ENCODE results near the gene GOLGA8J. TPM values are rescaled to one million over a fixed set of nuclear protein-coding genes. Genes with fewer than 3 reads are reported as not detected.
"Not testable (repeated sequence)": the region's sequence is repeated elsewhere in the genome, so short reads cannot be mapped to it uniquely, and the experiment has no call there.

The GOLGA8J gene
- total RNA-seq, 2 donors from 2014 or later = 0.40 TPM; not detected in 1

DNA sequence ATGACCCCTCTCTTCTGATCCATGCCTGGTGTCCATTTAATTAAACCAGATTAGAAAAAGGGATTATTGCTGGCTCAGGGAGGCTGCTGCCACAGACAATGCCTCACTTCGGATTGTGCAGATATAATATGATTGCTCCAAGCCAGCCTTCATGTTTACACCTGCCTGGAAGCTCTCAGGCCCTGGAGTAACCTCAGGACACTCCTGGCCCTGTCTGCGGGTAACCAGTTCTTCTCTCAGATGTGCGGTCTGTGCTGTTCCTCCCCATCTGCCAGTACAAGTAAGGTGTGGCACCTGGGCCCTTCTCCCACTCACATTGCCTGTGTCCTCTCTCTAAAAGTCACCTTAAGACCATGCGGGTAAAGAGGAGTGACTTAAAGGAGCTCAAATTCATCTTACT, 8.8 kb upstream of the GOLGA8J start:
- no peak for DNase-seq
- H3K27me3 ChIP-seq (ENCODE audit: control insufficient read depth, insufficient read depth, low read length, poor library complexity, severe bottlenecking) = no peaks in the 10 kb centered on the region
- Mint-ChIP-seq H3K36me3 (ENCODE audit: low read depth) (no peaks in the 10 kb centered on the region), H3K4me3 (no peak overlapping the region), H3K4me1 (peaks cover 3% of the 10 kb centered on the region), H3K27me3 (ENCODE audit: insufficient read depth) (no peaks in the 10 kb centered on the region), H3K27ac (no peak overlapping the region), H3K9me3 (no peaks in the 10 kb centered on the region)
- WGBS, 2 experiments (ENCODE audit: insufficient coverage in 1 of 2, insufficient read length in 1 of 2) = 77 to 90% methylated on average over 3 to 4 of the region's 4 CpGs
- TF ChIP-seq, protein P1, sequence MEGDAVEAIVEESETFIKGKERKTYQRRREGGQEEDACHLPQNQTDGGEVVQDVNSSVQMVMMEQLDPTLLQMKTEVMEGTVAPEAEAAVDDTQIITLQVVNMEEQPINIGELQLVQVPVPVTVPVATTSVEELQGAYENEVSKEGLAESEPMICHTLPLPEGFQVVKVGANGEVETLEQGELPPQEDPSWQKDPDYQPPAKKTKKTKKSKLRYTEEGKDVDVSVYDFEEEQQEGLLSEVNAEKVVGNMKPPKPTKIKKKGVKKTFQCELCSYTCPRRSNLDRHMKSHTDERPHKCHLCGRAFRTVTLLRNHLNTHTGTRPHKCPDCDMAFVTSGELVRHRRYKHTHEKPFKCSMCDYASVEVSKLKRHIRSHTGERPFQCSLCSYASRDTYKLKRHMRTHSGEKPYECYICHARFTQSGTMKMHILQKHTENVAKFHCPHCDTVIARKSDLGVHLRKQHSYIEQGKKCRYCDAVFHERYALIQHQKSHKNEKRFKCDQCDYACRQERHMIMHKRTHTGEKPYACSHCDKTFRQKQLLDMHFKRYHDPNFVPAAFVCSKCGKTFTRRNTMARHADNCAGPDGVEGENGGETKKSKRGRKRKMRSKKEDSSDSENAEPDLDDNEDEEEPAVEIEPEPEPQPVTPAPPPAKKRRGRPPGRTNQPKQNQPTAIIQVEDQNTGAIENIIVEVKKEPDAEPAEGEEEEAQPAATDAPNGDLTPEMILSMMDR (conservative IDR thresholded peaks at IDR 0.05) = no peak
- H3K4me3 ChIP-seq (ENCODE audit: low read length) = no peak overlapping the region
- H3K9ac ChIP-seq (ENCODE audit: extremely low read depth, low read length, poor library complexity, severe bottlenecking) = no peak overlapping the region
- H3K36me3 ChIP-seq (ENCODE audit: control insufficient read depth, insufficient read depth, low read length) = no peaks in the 10 kb centered on the region
- H3K4me1 ChIP-seq (ENCODE audit: control insufficient read depth, insufficient read depth, low read length) = no peaks in the 10 kb centered on the region
- no peaks in the 10 kb centered on the region for H3K9me3 ChIP-seq (ENCODE audit: control insufficient read depth, low read length)
- H3K27ac ChIP-seq (ENCODE audit: low read depth, low read length) = no peak overlapping the region

DNA sequence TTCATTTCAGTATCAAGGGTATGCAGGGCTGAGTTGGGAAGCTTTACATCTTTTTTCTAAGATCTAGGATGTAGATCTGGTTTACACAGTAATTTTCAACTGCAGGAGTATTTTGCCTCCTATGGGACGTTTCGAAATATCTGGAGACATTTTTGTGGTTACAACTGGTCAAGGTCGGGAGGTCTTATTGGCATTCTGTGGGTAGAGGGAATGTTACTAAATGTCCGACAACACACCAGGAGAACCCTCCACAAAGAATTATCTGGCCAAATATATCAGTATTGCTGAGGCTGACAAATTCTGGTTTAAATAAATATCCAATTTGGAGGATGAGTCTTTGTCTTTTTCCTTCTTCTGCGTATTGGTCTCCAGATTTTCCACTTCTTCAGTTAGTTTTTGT, 1.9 kb upstream of the GOLGA8J start:
- H3K9me3 ChIP-seq (ENCODE audit: control insufficient read depth, low read length); H3K4me1 Mint-ChIP-seq; H3K4me3 ChIP-seq (ENCODE audit: low read length); H3K9ac ChIP-seq (ENCODE audit: extremely low read depth, low read length, poor library complexity, severe bottlenecking); H3K9me3 Mint-ChIP-seq; H3K4me3 Mint-ChIP-seq; H3K27ac Mint-ChIP-seq; H3K4me1 ChIP-seq (ENCODE audit: control insufficient read depth, insufficient read depth, low read length); H3K27me3 Mint-ChIP-seq (ENCODE audit: insufficient read depth); H3K27me3 ChIP-seq (ENCODE audit: control insufficient read depth, insufficient read depth, low read length, poor library complexity, severe bottlenecking); H3K27ac ChIP-seq (ENCODE audit: low read depth, low read length); DNase-seq; H3K36me3 ChIP-seq (ENCODE audit: control insufficient read depth, insufficient read depth, low read length); H3K36me3 Mint-ChIP-seq (ENCODE audit: low read depth): not testable (repeated sequence)
- WGBS, 2 experiments (ENCODE audit: insufficient coverage in 1 of 2, insufficient read length in 1 of 2) = 95% methylated on average over 4 of the region's 5 CpGs; no CpG with 5 or more reads in 1 of the 2 experiments

DNA sequence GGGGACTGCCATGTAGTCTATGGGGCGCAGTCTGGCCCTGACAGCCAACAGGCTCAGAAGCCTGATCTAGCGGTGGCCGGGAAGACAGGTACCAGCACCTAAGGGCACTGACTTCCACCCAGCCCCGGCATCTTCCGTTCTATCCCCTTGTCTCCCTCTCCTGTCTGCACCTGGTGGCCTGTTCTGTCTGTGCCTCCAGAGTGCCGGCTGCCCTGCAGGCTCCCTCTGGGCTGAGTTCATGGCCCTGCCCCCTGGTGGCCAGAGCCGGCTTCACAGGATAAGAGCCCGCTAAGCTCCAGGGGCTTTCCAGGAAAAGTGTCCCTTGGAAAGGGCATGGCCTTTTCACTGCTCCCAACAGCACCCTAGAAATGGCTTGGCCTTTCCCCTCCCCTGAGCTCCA, 15.1 kb downstream of the GOLGA8J start:
- H3K9me3 Mint-ChIP-seq; H3K4me3 ChIP-seq (ENCODE audit: low read length); H3K9me3 ChIP-seq (ENCODE audit: control insufficient read depth, low read length); H3K27ac Mint-ChIP-seq; H3K27me3 Mint-ChIP-seq (ENCODE audit: insufficient read depth); H3K4me3 Mint-ChIP-seq; H3K9ac ChIP-seq (ENCODE audit: extremely low read depth, low read length, poor library complexity, severe bottlenecking); DNase-seq; H3K36me3 ChIP-seq (ENCODE audit: control insufficient read depth, insufficient read depth, low read length); H3K27ac ChIP-seq (ENCODE audit: low read depth, low read length); H3K27me3 ChIP-seq (ENCODE audit: control insufficient read depth, insufficient read depth, low read length, poor library complexity, severe bottlenecking); H3K36me3 Mint-ChIP-seq (ENCODE audit: low read depth); H3K4me1 ChIP-seq (ENCODE audit: control insufficient read depth, insufficient read depth, low read length); H3K4me1 Mint-ChIP-seq: not testable (repeated sequence)
- whole genome bisulfite sequencing, 2 experiments (ENCODE audit: insufficient coverage in 1 of 2, insufficient read length in 1 of 2) = no CpG with 5 or more reads among the region's 8 CpGs

DNA sequence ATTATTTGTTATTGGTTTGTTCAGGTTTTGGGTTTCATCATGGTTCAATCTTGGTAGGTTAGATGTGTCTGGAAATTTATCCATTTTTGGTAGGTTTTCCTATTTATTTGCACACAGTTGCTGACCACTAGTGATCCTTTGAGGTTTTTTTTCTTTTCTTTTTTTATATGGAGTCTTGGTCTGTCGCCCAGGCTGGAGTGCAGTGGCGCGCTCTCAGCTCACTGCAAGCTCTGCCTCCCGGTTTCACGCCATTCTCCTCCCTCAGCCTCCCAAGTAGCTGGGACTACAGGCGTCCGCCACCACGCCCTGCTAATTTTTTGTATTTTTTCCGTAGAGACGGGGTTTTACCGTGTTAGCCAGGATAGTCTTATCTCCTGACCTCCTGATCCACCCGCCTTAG, 20.1 kb downstream of the GOLGA8J start:
- not testable (repeated sequence) for DNase-seq; H3K4me3 ChIP-seq (ENCODE audit: low read length); H3K36me3 Mint-ChIP-seq (ENCODE audit: low read depth); H3K27ac ChIP-seq (ENCODE audit: low read depth, low read length); H3K9ac ChIP-seq (ENCODE audit: extremely low read depth, low read length, poor library complexity, severe bottlenecking); H3K27me3 ChIP-seq (ENCODE audit: control insufficient read depth, insufficient read depth, low read length, poor library complexity, severe bottlenecking); H3K4me1 ChIP-seq (ENCODE audit: control insufficient read depth, insufficient read depth, low read length); H3K36me3 ChIP-seq (ENCODE audit: control insufficient read depth, insufficient read depth, low read length); H3K27ac Mint-ChIP-seq; H3K9me3 Mint-ChIP-seq; H3K9me3 ChIP-seq (ENCODE audit: control insufficient read depth, low read length); H3K4me3 Mint-ChIP-seq; H3K4me1 Mint-ChIP-seq; H3K27me3 Mint-ChIP-seq (ENCODE audit: insufficient read depth)
- no CpG with 5 or more reads among the region's 12 CpGs for WGBS, 2 experiments (ENCODE audit: insufficient coverage in 1 of 2, insufficient read length in 1 of 2)

DNA sequence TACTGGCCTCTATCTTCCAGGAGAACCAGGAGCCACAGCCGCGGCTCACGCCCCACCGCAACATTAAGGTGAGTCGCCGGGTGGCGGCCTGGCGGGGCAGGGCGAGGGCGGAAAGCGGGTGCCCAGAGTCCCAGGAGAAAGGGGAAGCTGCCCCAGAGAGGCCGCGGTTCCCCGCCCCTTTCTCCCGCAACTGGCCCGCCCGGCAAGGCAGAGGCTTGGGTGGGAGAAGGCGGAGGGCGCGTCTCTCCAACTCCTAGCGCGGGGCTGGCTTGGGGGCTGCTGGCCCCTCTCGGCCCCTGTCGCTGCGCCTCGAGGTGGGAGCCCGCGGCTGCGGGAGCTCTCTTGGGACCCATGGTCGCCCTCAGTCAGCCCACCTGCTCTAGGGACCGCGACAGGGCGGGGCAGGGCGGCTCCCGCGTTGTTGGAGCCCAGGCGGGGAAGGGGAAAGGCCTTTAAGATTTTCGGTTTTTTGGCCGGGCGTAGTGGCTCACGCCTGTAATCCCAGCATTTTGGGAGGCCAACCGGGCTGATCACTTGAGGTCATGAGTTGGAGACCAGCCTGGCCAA, 21.3 kb downstream of the GOLGA8J start:
- H3K36me3 ChIP-seq (ENCODE audit: control insufficient read depth, insufficient read depth, low read length); H3K4me3 Mint-ChIP-seq; H3K4me1 ChIP-seq (ENCODE audit: control insufficient read depth, insufficient read depth, low read length); H3K4me1 Mint-ChIP-seq; H3K27me3 ChIP-seq (ENCODE audit: control insufficient read depth, insufficient read depth, low read length, poor library complexity, severe bottlenecking); H3K9me3 ChIP-seq (ENCODE audit: control insufficient read depth, low read length); H3K4me3 ChIP-seq (ENCODE audit: low read length); H3K9me3 Mint-ChIP-seq; H3K27ac ChIP-seq (ENCODE audit: low read depth, low read length); H3K27ac Mint-ChIP-seq; H3K27me3 Mint-ChIP-seq (ENCODE audit: insufficient read depth); H3K9ac ChIP-seq (ENCODE audit: extremely low read depth, low read length, poor library complexity, severe bottlenecking); DNase-seq; H3K36me3 Mint-ChIP-seq (ENCODE audit: low read depth): not testable (repeated sequence)
- WGBS, 2 experiments (ENCODE audit: insufficient coverage in 1 of 2, insufficient read length in 1 of 2) = 28 to 40% methylated on average over 1 to 5 of the region's 42 CpGs

DNA sequence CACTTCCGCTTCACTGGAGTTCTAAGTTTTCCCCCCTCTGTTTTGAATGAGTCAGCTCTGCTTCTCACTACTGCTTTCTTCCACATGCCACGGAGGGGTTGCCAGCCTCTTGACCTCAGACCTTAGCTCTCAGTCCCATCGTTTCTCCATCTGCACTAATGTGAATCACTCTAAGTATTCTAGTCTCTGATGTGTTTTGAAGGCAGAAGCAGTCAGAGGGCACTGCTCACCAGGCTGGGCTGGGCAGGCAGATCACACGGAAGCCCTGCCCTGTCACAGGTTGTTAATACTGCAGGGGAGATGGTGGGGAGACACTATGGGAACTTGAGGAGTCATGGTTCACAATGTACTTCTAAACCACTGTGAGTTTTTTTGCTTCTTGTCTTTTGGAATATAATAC, 27.8 kb downstream of the GOLGA8J start:
- not testable (repeated sequence) for H3K36me3 Mint-ChIP-seq (ENCODE audit: low read depth); H3K9me3 ChIP-seq (ENCODE audit: control insufficient read depth, low read length); H3K4me3 Mint-ChIP-seq; DNase-seq; H3K9ac ChIP-seq (ENCODE audit: extremely low read depth, low read length, poor library complexity, severe bottlenecking); H3K27ac ChIP-seq (ENCODE audit: low read depth, low read length); H3K27me3 Mint-ChIP-seq (ENCODE audit: insufficient read depth); H3K27me3 ChIP-seq (ENCODE audit: control insufficient read depth, insufficient read depth, low read length, poor library complexity, severe bottlenecking); H3K4me1 ChIP-seq (ENCODE audit: control insufficient read depth, insufficient read depth, low read length); H3K4me1 Mint-ChIP-seq; H3K27ac Mint-ChIP-seq; H3K9me3 Mint-ChIP-seq; H3K4me3 ChIP-seq (ENCODE audit: low read length); H3K36me3 ChIP-seq (ENCODE audit: control insufficient read depth, insufficient read depth, low read length)
- no CpG with 5 or more reads among the region's 4 CpGs for WGBS, 2 experiments (ENCODE audit: insufficient coverage in 1 of 2, insufficient read length in 1 of 2)

Data from endodermal cell (in vitro differentiated cells).